NCI-H345 (cell line): ENCODE results near the gene TBC1D2B.

ENCODE experiments used
- DNase-seq: peaks from one replicate; lab custom pipeline; 2025; lab: John Stamatoyannopoulos, UW

The TBC1D2B gene

GRCh38 chr15:78033864-78034263, 43.6 kb downstream of the TBC1D2B start:
- DNase-seq, result peak; percentile 16

- DNase-seq, result no peak
Measured at GRCh38 chr15:78032671-78033070, 44.8 kb downstream of the TBC1D2B start.

GRCh38 chr15:78024883-78025282, 52.6 kb downstream of the TBC1D2B start:
- DNase-seq, result no peak

- no peak for DNase-seq
Measured at GRCh38 chr15:78024519-78024870, 53.0 kb downstream of the TBC1D2B start.

GRCh38 chr15:78023865-78024518, 53.5 kb downstream of the TBC1D2B start:
- DNase-seq, result no peak

- no peak for DNase-seq
Measured at GRCh38 chr15:78023081-78023665, 54.3 kb downstream of the TBC1D2B start.

GRCh38 chr15:78021761-78022160, 55.8 kb downstream of the TBC1D2B start:
- DNase-seq, result no peak

GRCh38 chr15:78020007-78020406, 57.5 kb downstream of the TBC1D2B start:
- DNase-seq, result no peak

GRCh38 chr15:78018946-78019644, 58.4 kb downstream of the TBC1D2B start:
- no peak for DNase-seq

GRCh38 chr15:78018445-78018844, 59.1 kb downstream of the TBC1D2B start:
- no peak for DNase-seq

GRCh38 chr15:78016860-78017259, 60.7 kb downstream of the TBC1D2B start:
- DNase-seq, result no peak

GRCh38 chr15:78012643-78013077, 64.9 kb downstream of the TBC1D2B start:
- no peak for DNase-seq

GRCh38 chr15:78010067-78010466, 67.4 kb downstream of the TBC1D2B start:
- no peak for DNase-seq

GRCh38 chr15:78007964-78008886, 69.3 kb downstream of the TBC1D2B start:
- no peak for DNase-seq

GRCh38 chr15:78007211-78007931, 70.1 kb downstream of the TBC1D2B start:
- DNase-seq, result no peak

GRCh38 chr15:78006567-78007205, 70.8 kb downstream of the TBC1D2B start:
- DNase-seq, result no peak

GRCh38 chr15:78004919-78005634, 72.4 kb downstream of the TBC1D2B start:
- DNase-seq, result peak; percentile 50

- no peak for DNase-seq
Measured at GRCh38 chr15:78004222-78004727, 73.2 kb downstream of the TBC1D2B start.

GRCh38 chr15:78003539-78004008, 73.9 kb downstream of the TBC1D2B start:
- peak; percentile 89 for DNase-seq

GRCh38 chr15:78002996-78003395, 74.5 kb downstream of the TBC1D2B start:
- no peak for DNase-seq
